Calu3 (cell line): ENCODE data around the gene TBX15. TPM values are rescaled to one million over a fixed set of nuclear protein-coding genes. Genes with fewer than 3 reads are reported as not detected.

Source experiments
- BruUV-seq: library from RNA; stranded (reverse); fragments of 400-500 nt; replicated peaks from 2 replicates; lab custom pipeline; 2021; lab: Mats Ljungman, UMichigan
- CTCF ChIA-PET: fragments of 300-600 bp; sonication (Branson Sonifier 250); formaldehyde crosslinking; loops from one replicate; lab custom pipeline; 2022; ENCODE audit warnings: antibody characterized with exemption; lab: Charles Lee
- DNase-seq: peaks from one replicate; pipeline ENCODE4 v3.0.0; 2022
- H3K27ac Mint-ChIP-seq: one replicate; pipeline ENCODE4 v1.8.0; 2022; ENCODE audit warnings: mixed read lengths; ENCODE audit not compliant: unreplicated experiment
- H3K27me3 Mint-ChIP-seq: one replicate; pipeline ENCODE4 v1.8.0; 2022; ENCODE audit warnings: mixed read lengths; ENCODE audit not compliant: unreplicated experiment
- H3K36me3 Mint-ChIP-seq: one replicate; pipeline ENCODE4 v1.8.0; 2022; ENCODE audit warnings: mild to moderate bottlenecking, moderate library complexity, mixed read lengths; ENCODE audit not compliant: insufficient read depth, unreplicated experiment
- H3K4me1 Mint-ChIP-seq: one replicate; pipeline ENCODE4 v1.8.0; 2022; ENCODE audit warnings: mild to moderate bottlenecking, low read depth, mixed read lengths; ENCODE audit not compliant: unreplicated experiment
- H3K4me3 Mint-ChIP-seq: one replicate; pipeline ENCODE4 v1.8.0; 2022; ENCODE audit warnings: mild to moderate bottlenecking, low read depth, moderate library complexity, mixed read lengths; ENCODE audit not compliant: unreplicated experiment
- H3K9me3 Mint-ChIP-seq: one replicate; pipeline ENCODE4 v1.8.0; 2022; ENCODE audit warnings: low read depth, mixed read lengths; ENCODE audit not compliant: unreplicated experiment
- intact Hi-C: fragments of 100-400 bp; cut with micrococcal nuclease; formaldehyde crosslinking; loops from one replicate; pipeline ENCODE4 v1.10.0; 2022; ENCODE audit not compliant: unreplicated experiment
- total RNA-seq: library from RNA; stranded (reverse); gene quantifications from 2 replicates; pipeline ENCODE4 v1.2.3, GENCODE V29; 2022
- TF ChIP-seq, protein P1 (sequence below): fragments of 200-600 bp; IDR thresholded peaks from one replicate; pipeline ENCODE4 v1.8.0; 2022; ENCODE audit warnings: antibody characterized with exemption; ENCODE audit not compliant: unreplicated experiment

Gene TBX15
- total RNA-seq, 1 experiment from 2014 or later: not detected

DNA sequence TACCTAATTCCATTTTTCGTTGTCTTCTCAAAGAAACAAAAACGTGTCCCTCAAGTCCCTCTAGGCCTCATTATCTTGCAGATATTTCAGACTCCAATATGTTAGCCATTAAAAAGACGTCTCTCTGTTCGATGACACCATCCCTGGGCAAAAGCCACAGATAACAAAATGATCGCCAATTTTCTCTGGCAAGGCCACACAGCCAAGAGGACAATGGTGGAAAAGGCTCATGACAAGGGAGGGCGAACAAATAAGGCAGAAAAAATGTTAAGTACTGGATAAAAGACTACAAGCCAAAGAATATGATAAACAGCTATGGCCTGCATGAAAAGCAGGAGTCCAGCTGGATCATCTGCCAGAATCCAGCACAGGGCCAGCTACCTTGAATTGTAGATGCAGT is 82.9 kb downstream of the TBX15 start:
- Mint-ChIP-seq H3K4me1 (no peaks in the 10 kb centered on the region), H3K9me3 (no peaks in the 10 kb centered on the region), H3K4me3 (no peak overlapping the region), H3K36me3 (no peaks in the 10 kb centered on the region), H3K27ac (no peak overlapping the region), H3K27me3 (no peaks in the 10 kb centered on the region)
- intact Hi-C loops: no loop called here
- TF ChIP-seq, protein P1, sequence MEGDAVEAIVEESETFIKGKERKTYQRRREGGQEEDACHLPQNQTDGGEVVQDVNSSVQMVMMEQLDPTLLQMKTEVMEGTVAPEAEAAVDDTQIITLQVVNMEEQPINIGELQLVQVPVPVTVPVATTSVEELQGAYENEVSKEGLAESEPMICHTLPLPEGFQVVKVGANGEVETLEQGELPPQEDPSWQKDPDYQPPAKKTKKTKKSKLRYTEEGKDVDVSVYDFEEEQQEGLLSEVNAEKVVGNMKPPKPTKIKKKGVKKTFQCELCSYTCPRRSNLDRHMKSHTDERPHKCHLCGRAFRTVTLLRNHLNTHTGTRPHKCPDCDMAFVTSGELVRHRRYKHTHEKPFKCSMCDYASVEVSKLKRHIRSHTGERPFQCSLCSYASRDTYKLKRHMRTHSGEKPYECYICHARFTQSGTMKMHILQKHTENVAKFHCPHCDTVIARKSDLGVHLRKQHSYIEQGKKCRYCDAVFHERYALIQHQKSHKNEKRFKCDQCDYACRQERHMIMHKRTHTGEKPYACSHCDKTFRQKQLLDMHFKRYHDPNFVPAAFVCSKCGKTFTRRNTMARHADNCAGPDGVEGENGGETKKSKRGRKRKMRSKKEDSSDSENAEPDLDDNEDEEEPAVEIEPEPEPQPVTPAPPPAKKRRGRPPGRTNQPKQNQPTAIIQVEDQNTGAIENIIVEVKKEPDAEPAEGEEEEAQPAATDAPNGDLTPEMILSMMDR: no peak
- CTCF ChIA-PET: no interaction called here
- BruUV-seq: no TSS peak
- DNase-seq: no peak

DNA sequence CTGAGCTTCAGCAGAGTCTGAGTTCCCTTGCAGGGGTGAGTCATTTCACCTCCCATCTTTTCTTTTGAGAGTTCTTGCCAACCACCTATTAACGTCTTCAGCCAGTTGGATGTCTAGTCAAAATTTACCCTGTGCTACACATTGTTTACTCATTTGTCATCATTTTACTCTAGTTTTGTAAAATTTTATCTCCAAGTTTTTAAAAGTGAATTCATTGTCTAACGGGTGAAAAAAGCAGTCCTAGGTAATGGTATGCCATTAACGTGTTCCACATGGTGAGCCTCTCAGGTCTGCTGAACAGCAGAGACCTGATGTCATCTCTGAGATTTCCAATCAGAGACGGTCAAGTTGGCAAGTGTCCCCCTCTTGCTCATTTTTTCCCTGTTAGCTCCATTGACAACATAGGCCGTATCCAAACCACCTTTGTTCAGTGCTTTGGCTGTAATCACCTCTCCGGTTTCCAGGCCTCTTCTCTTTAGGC is 85.4 kb downstream of the TBX15 start:
- no peaks in the 10 kb centered on the region for H3K4me1 Mint-ChIP-seq
- DNase-seq: no peak
- H3K27ac Mint-ChIP-seq: no peak overlapping the region
- TF ChIP-seq, protein P1: no peak
- CTCF ChIA-PET: no interaction called here
- intact Hi-C loops: no loop called here
- H3K36me3 Mint-ChIP-seq: no peaks in the 10 kb centered on the region
- no peaks in the 10 kb centered on the region for H3K27me3 Mint-ChIP-seq
- no peaks in the 10 kb centered on the region for H3K9me3 Mint-ChIP-seq
- no TSS peak for BruUV-seq
- no peak overlapping the region for H3K4me3 Mint-ChIP-seq

DNA sequence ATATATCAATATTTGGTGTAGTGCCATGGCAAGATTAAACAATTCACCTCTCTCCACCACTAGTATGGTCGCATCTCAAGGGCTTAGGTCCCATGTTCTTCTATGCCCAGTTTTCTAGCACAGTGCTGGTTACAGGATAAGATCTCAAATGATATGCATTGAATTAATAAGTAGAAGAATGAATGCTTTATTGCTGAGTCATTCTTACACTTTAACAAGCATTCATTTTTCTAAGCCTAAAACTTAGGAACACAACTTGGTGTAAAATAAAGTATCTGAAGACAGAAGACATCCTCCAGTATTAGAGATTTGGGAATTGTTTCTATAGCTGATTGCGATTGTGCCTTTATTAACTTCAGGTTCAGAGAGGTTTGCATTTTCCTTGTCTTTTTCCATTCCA is 85.8 kb downstream of the TBX15 start:
- Mint-ChIP-seq H3K4me1 (no peaks in the 10 kb centered on the region), H3K9me3 (no peaks in the 10 kb centered on the region), H3K27me3 (no peaks in the 10 kb centered on the region), H3K27ac (no peak overlapping the region), H3K4me3 (no peak overlapping the region), H3K36me3 (no peaks in the 10 kb centered on the region)
- CTCF ChIA-PET: no interaction called here
- TF ChIP-seq, protein P1: no peak
- intact Hi-C loops: no loop called here
- no peak for DNase-seq
- no TSS peak for BruUV-seq

DNA sequence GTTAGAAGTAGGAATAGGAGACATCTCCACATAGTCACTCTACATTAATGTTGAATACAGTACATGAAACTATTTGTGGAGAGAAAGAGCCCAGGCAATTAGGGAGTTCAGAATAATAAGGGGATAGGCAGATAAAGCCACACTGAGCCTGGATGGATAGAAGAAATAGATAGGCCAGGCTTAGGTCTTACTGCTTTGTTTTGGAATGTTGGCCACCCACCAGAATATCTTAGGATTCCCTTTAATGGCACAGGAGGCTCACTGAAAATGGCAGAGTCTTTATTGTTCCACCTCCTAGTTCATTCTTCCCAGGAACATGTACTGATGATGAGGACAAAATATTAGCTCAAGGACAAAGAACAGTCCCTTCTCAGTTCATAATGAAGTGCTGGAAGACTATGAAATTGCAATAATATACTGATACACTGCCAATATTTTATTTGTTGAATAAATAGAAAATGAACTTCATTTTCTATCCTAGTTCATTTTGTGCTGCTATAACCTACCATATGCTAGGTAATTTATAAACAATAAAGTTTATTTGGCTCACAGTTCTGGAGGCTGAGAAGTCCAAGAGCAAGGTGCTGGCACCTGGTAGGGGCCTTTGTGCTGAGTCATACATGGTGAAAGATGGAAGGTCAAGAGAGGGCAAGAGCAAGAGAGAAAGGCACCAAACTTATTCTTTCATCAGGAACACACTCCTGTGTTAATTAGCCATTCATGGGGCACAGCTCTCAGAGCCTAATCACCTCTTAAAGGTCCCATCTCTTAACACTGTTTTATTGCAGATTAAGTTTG is 87.3 kb downstream of the TBX15 start:
- Mint-ChIP-seq H3K4me1 (no peaks in the 10 kb centered on the region), H3K36me3 (no peaks in the 10 kb centered on the region), H3K27ac (no peak overlapping the region), H3K9me3 (no peaks in the 10 kb centered on the region), H3K4me3 (no peak overlapping the region), H3K27me3 (no peaks in the 10 kb centered on the region)
- TF ChIP-seq, protein P1: no peak
- CTCF ChIA-PET: no interaction called here
- intact Hi-C loops: no loop called here
- no TSS peak for BruUV-seq
- no peak for DNase-seq
